Smooth muscle cell of bladder (primary cell): ENCODE measurements around the gene DEPDC1. TPM values are rescaled to one million over a fixed set of nuclear protein-coding genes. Genes with fewer than 3 reads are reported as not detected.

ENCODE experiments used
- total RNA-seq: library from RNA; depleted of rRNA; stranded (reverse); fragments of >200 nt; gene quantifications from 2 replicates; pipeline ENCODE4 v1.2.3, GENCODE V29; 2014

DEPDC1 gene, protein sequence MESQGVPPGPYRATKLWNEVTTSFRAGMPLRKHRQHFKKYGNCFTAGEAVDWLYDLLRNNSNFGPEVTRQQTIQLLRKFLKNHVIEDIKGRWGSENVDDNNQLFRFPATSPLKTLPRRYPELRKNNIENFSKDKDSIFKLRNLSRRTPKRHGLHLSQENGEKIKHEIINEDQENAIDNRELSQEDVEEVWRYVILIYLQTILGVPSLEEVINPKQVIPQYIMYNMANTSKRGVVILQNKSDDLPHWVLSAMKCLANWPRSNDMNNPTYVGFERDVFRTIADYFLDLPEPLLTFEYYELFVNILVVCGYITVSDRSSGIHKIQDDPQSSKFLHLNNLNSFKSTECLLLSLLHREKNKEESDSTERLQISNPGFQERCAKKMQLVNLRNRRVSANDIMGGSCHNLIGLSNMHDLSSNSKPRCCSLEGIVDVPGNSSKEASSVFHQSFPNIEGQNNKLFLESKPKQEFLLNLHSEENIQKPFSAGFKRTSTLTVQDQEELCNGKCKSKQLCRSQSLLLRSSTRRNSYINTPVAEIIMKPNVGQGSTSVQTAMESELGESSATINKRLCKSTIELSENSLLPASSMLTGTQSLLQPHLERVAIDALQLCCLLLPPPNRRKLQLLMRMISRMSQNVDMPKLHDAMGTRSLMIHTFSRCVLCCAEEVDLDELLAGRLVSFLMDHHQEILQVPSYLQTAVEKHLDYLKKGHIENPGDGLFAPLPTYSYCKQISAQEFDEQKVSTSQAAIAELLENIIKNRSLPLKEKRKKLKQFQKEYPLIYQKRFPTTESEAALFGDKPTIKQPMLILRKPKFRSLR
- 1.8 and 2.3 TPM in 2 replicates for total RNA-seq

DNA sequence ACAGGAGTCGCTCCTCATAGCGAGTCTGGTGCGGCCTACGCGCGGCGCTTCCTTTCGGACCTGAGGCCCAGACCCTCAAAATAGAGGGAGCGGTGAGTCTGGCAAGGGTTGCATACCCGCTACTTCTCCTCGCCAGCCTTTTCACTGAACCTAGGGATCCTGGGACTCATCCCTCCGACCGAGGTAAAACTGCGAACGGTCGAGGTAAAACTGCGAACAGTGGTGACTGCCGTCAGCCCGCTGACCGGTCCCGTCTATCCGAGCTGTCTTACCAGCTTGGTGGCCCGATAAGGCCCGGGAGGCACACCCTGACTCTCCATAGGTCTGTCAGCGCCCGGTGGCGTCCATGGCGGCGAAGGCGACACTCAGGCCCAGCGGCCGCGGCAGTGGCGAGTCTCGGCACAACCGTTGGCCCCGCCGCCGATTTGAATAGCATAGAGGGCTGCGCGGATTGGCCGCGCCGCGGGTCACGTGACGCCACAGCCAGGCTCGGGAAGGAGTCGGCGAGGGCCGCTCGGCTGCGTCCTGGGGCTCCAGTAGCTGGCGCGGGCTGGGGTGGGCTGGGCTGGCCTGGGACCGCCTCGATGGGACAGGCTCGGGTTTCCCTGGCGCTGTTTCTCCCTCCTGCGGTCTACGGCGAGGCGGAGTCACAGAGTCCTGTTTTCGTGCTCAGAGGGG lies at the start of gene DEPDC1:
Gene DEPDC1, minus strand, starts transcription at position 403 of the 678 bp plus-strand sequence. Its CDS starts 83 bp downstream, at position 320.

DNA sequence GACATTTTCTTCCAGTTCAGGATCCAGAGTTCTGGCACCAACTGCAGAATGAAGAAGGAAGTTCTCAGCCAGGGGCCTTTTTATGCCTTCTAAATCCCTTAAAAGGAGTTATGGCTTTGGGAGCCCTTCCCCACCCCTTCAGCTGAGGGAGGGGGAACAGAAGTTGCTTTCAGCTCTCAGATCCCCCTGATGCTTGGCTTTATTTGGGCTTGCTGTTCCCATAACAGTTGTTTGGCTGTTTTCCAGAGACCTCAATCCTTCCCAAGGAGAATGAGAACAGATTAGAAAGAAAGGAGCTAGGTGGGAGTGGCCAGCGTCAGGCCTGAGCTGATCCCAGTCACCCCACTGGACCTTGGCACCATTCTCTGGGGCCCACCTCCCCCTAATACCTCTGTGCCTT lies 47.0 kb downstream of the DEPDC1 start, which contains the start of gene RPE65:
Gene RPE65, minus strand, starts transcription at position 54 of the 400 bp plus-strand sequence. Its CDS starts 49 bp downstream, at position 5.

Other genes with a start within 250 kb of the DEPDC1 start
- not detected in 2 replicates for gene RPE65, start 47.1 kb downstream of the DEPDC1 start, total RNA-seq